ENCODE results near the gene PPP4R3A. TPM values are rescaled to one million over a fixed set of nuclear protein-coding genes. Genes with fewer than 3 reads are reported as not detected.

The PPP4R3A gene
- total RNA-seq, 1 donor from 2014 or later = 79.5 TPM

GRCh38 chr14:91414475-91414833, 95.7 kb downstream of the PPP4R3A start:
- no peak for FAIRE-seq
- no peak overlapping the region for H3K4me3 Mint-ChIP-seq (ENCODE audit: unreplicated experiment)

GRCh38 chr14:91413547-91414474, 96.3 kb downstream of the PPP4R3A start:
- H2AFZ ChIP-seq (ENCODE audit: low read depth, low read length) = no peak overlapping the region
- Mint-ChIP-seq H3K36me3 (ENCODE audit: low read depth, unreplicated experiment) (peaks cover 2% of the 10 kb centered on the region), H3K9me3 (ENCODE audit: unreplicated experiment) (no peaks in the 10 kb centered on the region), H3K27ac (ENCODE audit: unreplicated experiment) (no peak overlapping the region), H3K4me1 (ENCODE audit: low read depth, unreplicated experiment) (peaks cover 18% of the 10 kb centered on the region), H3K27me3 (ENCODE audit: low read depth, unreplicated experiment) (peaks cover under 1% of the 10 kb centered on the region), H3K4me3 (ENCODE audit: unreplicated experiment) (no peak overlapping the region)
- DNase-seq (ENCODE audit: low read depth) = no peak
- H4K20me1 ChIP-seq (ENCODE audit: insufficient read depth, low read length) = no peaks in the 10 kb centered on the region
- TF ChIP-seq CTCF (IDR thresholded peaks at IDR 0.05; ENCODE audit: insufficient read depth, low read depth, low read length) (no peak), EZH2 (IDR thresholded peaks at IDR 0.05; ENCODE audit: insufficient read depth, low read length) (no peak)
- peaks cover 37% of the 10 kb centered on the region for H3K27me3 ChIP-seq (ENCODE audit: insufficient read depth, low read length)
- no peak overlapping the region for H3K27ac ChIP-seq (ENCODE audit: low read depth, low read length)
- no peak overlapping the region for H3K9ac ChIP-seq (ENCODE audit: low read length)
- no peak overlapping the region for H3K4me3 ChIP-seq (ENCODE audit: insufficient read depth, low read depth, low read length)
- H3K79me2 ChIP-seq (ENCODE audit: insufficient read depth, low read length) = no peaks in the 10 kb centered on the region
- no peak for FAIRE-seq
- peaks cover 4% of the 10 kb centered on the region for H3K4me1 ChIP-seq (ENCODE audit: insufficient read depth, low read length)
- no peaks in the 10 kb centered on the region for H3K9me3 ChIP-seq (ENCODE audit: insufficient read depth, low read depth, low read length)
- no peak overlapping the region for H3K4me2 ChIP-seq (ENCODE audit: low read length)
- no peaks in the 10 kb centered on the region for H3K36me3 ChIP-seq (ENCODE audit: insufficient read depth, low read length)

More at GRCh38 chr14:91414475-91414833, 95.7 kb downstream of the PPP4R3A start:
- H3K27me3 Mint-ChIP-seq (ENCODE audit: low read depth, unreplicated experiment) = no peaks in the 10 kb centered on the region
- Histone ChIP-seq H3K4me2 (ENCODE audit: low read length) (no peak overlapping the region), H3K27me3 (ENCODE audit: insufficient read depth, low read length) (peaks cover 37% of the 10 kb centered on the region), H3K4me3 (ENCODE audit: insufficient read depth, low read depth, low read length) (no peak overlapping the region), H4K20me1 (ENCODE audit: insufficient read depth, low read length) (no peaks in the 10 kb centered on the region), H3K9ac (ENCODE audit: low read length) (no peak overlapping the region), H3K4me1 (ENCODE audit: insufficient read depth, low read length) (peaks cover 4% of the 10 kb centered on the region), H3K36me3 (ENCODE audit: insufficient read depth, low read length) (no peaks in the 10 kb centered on the region), H3K79me2 (ENCODE audit: insufficient read depth, low read length) (no peaks in the 10 kb centered on the region), H2AFZ (ENCODE audit: low read depth, low read length) (no peak overlapping the region), H3K27ac (ENCODE audit: low read depth, low read length) (no peak overlapping the region), H3K9me3 (ENCODE audit: insufficient read depth, low read depth, low read length) (no peaks in the 10 kb centered on the region)
- H3K36me3 Mint-ChIP-seq (ENCODE audit: low read depth, unreplicated experiment) = peaks cover 2% of the 10 kb centered on the region
- no peaks in the 10 kb centered on the region for H3K9me3 Mint-ChIP-seq (ENCODE audit: unreplicated experiment)
- peaks cover 21% of the 10 kb centered on the region for H3K4me1 Mint-ChIP-seq (ENCODE audit: low read depth, unreplicated experiment)
- no peak overlapping the region for H3K27ac Mint-ChIP-seq (ENCODE audit: unreplicated experiment)
- DNase-seq (ENCODE audit: low read depth) = no peak
- no peak for TF ChIP-seq CTCF (IDR thresholded peaks at IDR 0.05; ENCODE audit: insufficient read depth, low read depth, low read length)
- TF ChIP-seq EZH2 (IDR thresholded peaks at IDR 0.05; ENCODE audit: insufficient read depth, low read length) = no peak

GRCh38 chr14:91412939-91413338, 97.2 kb downstream of the PPP4R3A start:
- Histone ChIP-seq H2AFZ (ENCODE audit: low read depth, low read length) (no peak overlapping the region), H3K4me1 (ENCODE audit: insufficient read depth, low read length) (no peaks in the 10 kb centered on the region), H3K27me3 (ENCODE audit: insufficient read depth, low read length) (peaks cover 34% of the 10 kb centered on the region), H3K9me3 (ENCODE audit: insufficient read depth, low read depth, low read length) (no peaks in the 10 kb centered on the region), H3K79me2 (ENCODE audit: insufficient read depth, low read length) (no peaks in the 10 kb centered on the region), H3K27ac (ENCODE audit: low read depth, low read length) (no peak overlapping the region), H3K4me2 (ENCODE audit: low read length) (no peak overlapping the region), H3K9ac (ENCODE audit: low read length) (no peak overlapping the region), H4K20me1 (ENCODE audit: insufficient read depth, low read length) (no peaks in the 10 kb centered on the region), H3K4me3 (ENCODE audit: insufficient read depth, low read depth, low read length) (no peak overlapping the region), H3K36me3 (ENCODE audit: insufficient read depth, low read length) (no peaks in the 10 kb centered on the region)
- TF ChIP-seq CTCF (IDR thresholded peaks at IDR 0.05; ENCODE audit: insufficient read depth, low read depth, low read length) (no peak), EZH2 (IDR thresholded peaks at IDR 0.05; ENCODE audit: insufficient read depth, low read length) (no peak)
- FAIRE-seq (no peak), DNase-seq (ENCODE audit: low read depth) (no peak)
- H3K4me3 Mint-ChIP-seq (ENCODE audit: unreplicated experiment) = no peak overlapping the region
- H3K9me3 Mint-ChIP-seq (ENCODE audit: unreplicated experiment) = no peaks in the 10 kb centered on the region
- H3K27ac Mint-ChIP-seq (ENCODE audit: unreplicated experiment) = no peak overlapping the region
- peaks cover 4% of the 10 kb centered on the region for H3K36me3 Mint-ChIP-seq (ENCODE audit: low read depth, unreplicated experiment)
- peaks cover 3% of the 10 kb centered on the region for H3K27me3 Mint-ChIP-seq (ENCODE audit: low read depth, unreplicated experiment)
- H3K4me1 Mint-ChIP-seq (ENCODE audit: low read depth, unreplicated experiment) = peaks cover 18% of the 10 kb centered on the region
